Adrenal gland (tissue), 19 donors: Measurements from ENCODE around the gene MED12L. TPM values are rescaled to one million over a fixed set of nuclear protein-coding genes. Genes with fewer than 3 reads are reported as not detected.

ENCODE experiments used
- DNase-seq, 7 donors: peaks; one replicate each; pipeline ENCODE4 v3.0.0-alpha.2; 2019 to 2020
- H3K27ac ChIP-seq, 5 donors: fragments of 200-600 bp; sonication (generic) in 4 of 5; 1 replicate in 3 of 5; 2 replicates in 2 of 5; pipeline versions ENCODE4 v1.5.1 to v1.8.0; 2016 to 2020; ENCODE audit warnings: mild to moderate bottlenecking in 1 of 5
- H3K27me3 ChIP-seq: fragments of 200-600 bp; 2 replicates; pipeline ENCODE4 v1.8.0; 2021
- H3K36me3 ChIP-seq, 2 donors: fragments of 200-600 bp; replicated peaks in 1 of 2; 1 replicate in 1 of 2; 2 replicates in 1 of 2; pipeline versions ENCODE4 v1.5.1 to v1.8.0; 2018 to 2022
- H3K4me1 ChIP-seq, 2 donors: fragments of 200-600 bp; replicated peaks in 1 of 2; 1 replicate in 1 of 2; 2 replicates in 1 of 2; pipeline versions ENCODE4 v1.5.1 to v1.8.0; 2018 to 2021
- H3K4me3 ChIP-seq, 4 donors: fragments of 200-600 bp; sonication (generic) in 3 of 4; one replicate each; pipeline ENCODE4 v1.5.1; 2016 to 2018
- H3K9me3 ChIP-seq, 3 donors: fragments of 200-600 bp; sonication (generic) in 1 of 3; replicated peaks in 1 of 3; 1 replicate in 2 of 3; 2 replicates in 1 of 3; pipeline versions ENCODE4 v1.5.1 to v1.8.0; 2016 to 2021
- CTCF ChIP-seq, 6 experiments: fragments of 450-650 bp in 4 of 6; fragments of 200-600 bp in 2 of 6; sonication (generic) in 1 of 6; IDR thresholded peaks; 1 replicate in 5 of 6; 2 replicates in 1 of 6; pipeline versions ENCODE4 v1.5.1 to v1.8.0; 2016 to 2021; ENCODE audit warnings: antibody characterized with exemption in 6 of 6, mild to moderate bottlenecking in 2 of 6, moderate library complexity in 1 of 6
- POLR2A ChIP-seq, 2 donors: fragments of 450-650 bp; IDR thresholded peaks; one replicate each; pipeline ENCODE4 v1.6.1; 2017; ENCODE audit warnings: antibody characterized with exemption in 2 of 2, mild to moderate bottlenecking in 2 of 2, moderate library complexity in 1 of 2
- whole genome bisulfite sequencing, 4 donors: extraction: QIAGEN DNeasy Blood & Tissue Kit in 2 of 4; methylation state at CpG; one replicate each; pipeline versions ENCODE4 v1.1.5 to v1.1.7; 2013 to 2017; 5-methylcytosine and 5-hydroxymethylcytosine counted together
- intact Hi-C, 2 donors: fragments of 100-400 bp; cut with DNase I; formaldehyde crosslinking; loops; one replicate each; pipeline versions ENCODE4 v1.14.1 to v1.15.0; 2022 to 2023
- long read RNA-seq, 10 donors: library from polyadenylated mRNA in 3 of 10; unstranded in 2 of 10; stranded (forward) in 1 of 10; transcript quantifications; one replicate each; pipeline ENCODE4 v2.0.0 and lab custom pipeline, GENCODE V29; 2021 to 2026
- polyA plus RNA-seq, 3 donors: library from polyadenylated mRNA; stranded (reverse); fragments of 200-250 nt in 2 of 3; fragments of 350-450 nt in 1 of 3; fragmentation: Illumina TruSeq in 1 of 3; extraction: RNeasy Lipid Tissue Mini Kit (QIAGEN cat#74804) in 1 of 3; gene quantifications; one replicate each; pipeline ENCODE4 v1.2.3, GENCODE V29; 2013 to 2014
- total RNA-seq, 9 donors: library from RNA; depleted of rRNA in 4 of 9; stranded (reverse); fragments of >200 nt in 4 of 9; fragments of 120-200 nt in 1 of 9; fragmentation: NEBNext Ultra II Directional in 1 of 9; extraction: Animal tissue kit (Norgen Biotek cat#: 25700) in 1 of 9; gene quantifications; one replicate each; pipeline versions ENCODE4 v1.1.0 to v1.2.4, GENCODE V29; 2013 to 2023
- donor health status: healthy with polysubstance abuse.
- donor health status: Bipolar disorder and iron deficiency.
- donor health status: DM: yes; HTN: yes; CAD: no.
- donor health status: DM: no; HTN: no; CAD: no.
- donor health status: DM: no; HTN: no; CAD: no.
- donor health status: DM: yes; HTN: yes; CAD: no.

MED12L gene
- total RNA-seq (10 to 100 TPM in 4 of 9 donors, 1 to 10 TPM in 5; 2.7 to 25.0 (median 8.8) TPM), polyA plus RNA-seq (1 to 10 TPM in 2 of 3 donors, under 1 TPM in 1; 0.77 to 4.6 (median 1.6) TPM)
- long read RNA-seq, donor 1: 0 reads
- long read RNA-seq, donor 2: 0 reads
- long read RNA-seq, donor 3: 0 reads
- long read RNA-seq, donor 4, partial matches to known transcripts: 1 of 6 reads
- long read RNA-seq, donor 4, other reads (novel, unspliced or antisense): 5 of 6 reads
- long read RNA-seq, donor 5, partial matches to known transcripts: 1 of 2 reads
- long read RNA-seq, donor 5, other reads (novel, unspliced or antisense): 1 of 2 reads
- long read RNA-seq, donor 6: 0 reads
- long read RNA-seq, donor 7: 0 reads
- long read RNA-seq, donor 8: 0 reads
- long read RNA-seq, donor 9: 0 reads
- long read RNA-seq, donor 10: 0 reads

- 0 to 1% (median 1%) methylated on average over 1 to 84 of the region's 84 CpGs; no CpG with 5 or more reads in 1 of the 4 donors for WGBS, 4 donors
- Histone ChIP-seq H3K27ac (peak within 1 kb of the TSS in 3 of 5 donors; percentile 28 to 75 (median 68)), H3K4me3 (peak within 1 kb of the TSS; percentile 40 to 87 (median 65)), H3K9me3 (no peaks in the 10 kb centered on the region), H3K4me1 (peaks cover 7 to 8% of the 10 kb centered on the region in 2 donors), H3K36me3 (no peaks in the 10 kb centered on the region), H3K27me3 (peaks cover 3% of the 10 kb centered on the region)
- TF ChIP-seq POLR2A (IDR thresholded peaks at IDR 0.05) (peak; percentile 53 to 54), CTCF (IDR thresholded peaks at IDR 0.05) (peak in 1 of 6 experiments; percentile 23)
- intact Hi-C loops: loop anchor here (10.0 kb wide), 1 partner anchor 59 kb away; no protein-coding TSS in a partner anchor
- DNase-seq: peak; percentile 74 to 81 (median 77)
Measured at GRCh38 chr3:151085227-151085888, at the start of gene MED12L. TSS of gene MED12L (plus strand) at chr3:151085664. CDS start at chr3:151086927, 1,263 bp downstream.

GRCh38 chr3:151037746-151038477 is 47.6 kb upstream of the MED12L start:
- no peaks in the 10 kb centered on the region for H3K27me3 ChIP-seq
- no peaks in the 10 kb centered on the region for H3K36me3 ChIP-seq
- H3K4me1 ChIP-seq: no peaks in the 10 kb centered on the region
- no peaks in the 10 kb centered on the region for H3K9me3 ChIP-seq
- TF ChIP-seq CTCF (IDR thresholded peaks at IDR 0.05) (no peak), POLR2A (IDR thresholded peaks at IDR 0.05) (no peak)
- H3K4me3 ChIP-seq: no peak overlapping the region
- 52 to 60% (median 53%) methylated on average over 4 of the region's 4 CpGs for WGBS, 4 donors
- H3K27ac ChIP-seq: no peak overlapping the region
- peak in 6 of 7 donors; percentile 20 to 60 (median 30) for DNase-seq
- intact Hi-C loops: no loop called here

- Histone ChIP-seq H3K9me3 (no peaks in the 10 kb centered on the region), H3K36me3 (no peaks in the 10 kb centered on the region), H3K4me1 (no peaks in the 10 kb centered on the region), H3K4me3 (no peak overlapping the region), H3K27ac (no peak overlapping the region), H3K27me3 (no peaks in the 10 kb centered on the region)
- DNase-seq: no peak
- no peak for TF ChIP-seq CTCF (IDR thresholded peaks at IDR 0.05)
- TF ChIP-seq POLR2A (IDR thresholded peaks at IDR 0.05): no peak
- intact Hi-C loops: no loop called here
- 89 to 97% (median 92%) methylated on average over 1 of the region's 1 CpG for WGBS, 4 donors
Measured at GRCh38 chr3:151044706-151045105, 40.8 kb upstream of the MED12L start.

GRCh38 chr3:151047636-151048035 is 37.8 kb upstream of the MED12L start:
- Histone ChIP-seq H3K9me3 (no peaks in the 10 kb centered on the region), H3K36me3 (no peaks in the 10 kb centered on the region), H3K27ac (no peak overlapping the region), H3K27me3 (no peaks in the 10 kb centered on the region), H3K4me3 (no peak overlapping the region), H3K4me1 (no peaks in the 10 kb centered on the region)
- TF ChIP-seq CTCF (IDR thresholded peaks at IDR 0.05) (no peak), POLR2A (IDR thresholded peaks at IDR 0.05) (no peak)
- DNase-seq: no peak
- intact Hi-C loops: no loop called here
